CD4-positive, alpha-beta T cell (primary cell): Measurements from ENCODE around the gene NDUFS6. TPM values are rescaled to one million over a fixed set of nuclear protein-coding genes. Genes with fewer than 3 reads are reported as not detected.

ENCODE experiments used
- ATAC-seq: fragments of 200-7000 bp; cut with Tn5 transposase; one replicate; pipeline ENCODE4 v1.10.0; 2022; ENCODE audit warnings: mild to moderate bottlenecking; ENCODE audit not compliant: poor library complexity
- CTCF ChIA-PET: fragments of 350-600 bp; sonication (Branson Sonifier 250); formaldehyde crosslinking; loops from one replicate; lab custom pipeline; 2021; ENCODE audit warnings: antibody characterized with exemption, inconsistent platforms; lab: Charles Lee
- POLR2A ChIA-PET: fragments of 350-600 bp; sonication (Branson Sonifier 250); formaldehyde crosslinking; loops from one replicate; lab custom pipeline; 2021; ENCODE audit warnings: antibody characterized with exemption, inconsistent platforms; lab: Charles Lee
- DNase-seq, 14 experiments: peaks; one replicate each; pipeline ENCODE4 v3.0.0-alpha.2; 2013 to 2020; ENCODE audit warnings: mixed read lengths in 2 of 14
- H3K27ac ChIP-seq, 2 donors: one replicate each; pipeline versions ENCODE4 v1.5.1 to v1.7.0; 2013; ENCODE audit warnings: low read length in 2 of 2, low read depth in 1 of 2, mild to moderate bottlenecking in 1 of 2
- H3K27me3 ChIP-seq, 2 experiments: 1 replicate in 1 of 2; 2 replicates in 1 of 2; pipeline versions ENCODE4 v1.6.1 to v1.7.0; 2013; ENCODE audit warnings: low read length in 2 of 2, control low read depth in 1 of 2, mild to moderate bottlenecking in 1 of 2, moderate library complexity in 1 of 2; ENCODE audit not compliant: insufficient read depth in 2 of 2, control insufficient read depth in 1 of 2
- H3K36me3 ChIP-seq: one replicate; pipeline ENCODE4 v1.6.1; 2013; ENCODE audit warnings: low read length, control low read depth; ENCODE audit not compliant: insufficient read depth
- H3K4me1 ChIP-seq: one replicate; pipeline ENCODE4 v1.6.1; 2013; ENCODE audit warnings: low read length, control low read depth; ENCODE audit not compliant: insufficient read depth
- H3K4me3 ChIP-seq: one replicate; pipeline ENCODE4 v1.5.1; 2013; ENCODE audit warnings: mild to moderate bottlenecking, low read length, moderate library complexity
- H3K9me3 ChIP-seq, 2 experiments: 1 replicate in 1 of 2; 2 replicates in 1 of 2; pipeline versions ENCODE4 v1.6.1 to v1.7.0; 2013; ENCODE audit warnings: low read length in 2 of 2, mild to moderate bottlenecking in 2 of 2, control low read depth in 1 of 2, moderate library complexity in 1 of 2; ENCODE audit not compliant: control insufficient read depth in 1 of 2, insufficient read depth in 1 of 2
- H3K27ac Mint-ChIP-seq: one replicate; pipeline ENCODE4 v1.8.0; 2020; ENCODE audit warnings: mixed read lengths
- H3K27me3 Mint-ChIP-seq: one replicate; pipeline ENCODE4 v1.8.0; 2021; ENCODE audit warnings: mixed read lengths
- H3K36me3 Mint-ChIP-seq: one replicate; pipeline ENCODE4 v1.8.0; 2021; ENCODE audit warnings: low read depth, mixed read lengths
- H3K4me1 Mint-ChIP-seq: one replicate; pipeline ENCODE4 v1.8.0; 2021; ENCODE audit warnings: low read depth, mixed read lengths
- H3K4me3 Mint-ChIP-seq: one replicate; pipeline ENCODE4 v1.8.0; 2020; ENCODE audit warnings: mild to moderate bottlenecking, mixed read lengths
- H3K9me3 Mint-ChIP-seq: one replicate; pipeline ENCODE4 v1.8.0; 2020; ENCODE audit warnings: mixed read lengths
- CTCF ChIP-seq: fragments of 200-600 bp; IDR thresholded peaks from one replicate; pipeline ENCODE4 v1.8.0; 2022; ENCODE audit warnings: antibody characterized with exemption, mild to moderate bottlenecking
- intact Hi-C, 2 experiments: fragments of 100-400 bp; cut with DNase I in 1 of 2; cut with micrococcal nuclease in 1 of 2; formaldehyde crosslinking; loops; one replicate each; pipeline versions ENCODE4 v1.15.1 to v1.9.0; 2023 to 2025; cut with DNase I, micrococcal nuclease
- total RNA-seq, 174 experiments: library from RNA in 2 of 174; stranded (reverse) in 2 of 174; gene quantifications; one replicate each; pipeline ENCODE4 v1.2.3 and lab custom pipeline; 2021 to 2026

The NDUFS6 gene
- total RNA-seq, 2 experiments from 2014 or later: 13.1 to 17.5 TPM

- H3K4me3 ChIP-seq: no peak overlapping the region
- POLR2A ChIA-PET: no interaction called here
- peaks cover 6% of the 10 kb centered on the region for H3K4me1 ChIP-seq
- Mint-ChIP-seq H3K9me3 (no peaks in the 10 kb centered on the region), H3K27me3 (no peaks in the 10 kb centered on the region), H3K36me3 (peaks cover 20% of the 10 kb centered on the region), H3K27ac (no peak overlapping the region), H3K4me3 (no peak overlapping the region), H3K4me1 (no peaks in the 10 kb centered on the region)
- intact Hi-C loops: no loop called here
- H3K27ac ChIP-seq: no peak overlapping the region
- no peaks in the 10 kb centered on the region for H3K9me3 ChIP-seq
- peaks cover 3% of the 10 kb centered on the region for H3K36me3 ChIP-seq
- H3K27me3 ChIP-seq: no peaks in the 10 kb centered on the region
- TF ChIP-seq CTCF: no peak
- DNase-seq (no peak), ATAC-seq (no peak)
- CTCF ChIA-PET: no interaction called here
These were observed 26.0 kb downstream of the NDUFS6 start for GRCh38 chr5:1827025-1827885.

GRCh38 chr5:1827886-1828397, 26.7 kb downstream of the NDUFS6 start:
- ChIA-PET CTCF (no interaction called here), POLR2A (no interaction called here)
- H3K27me3 ChIP-seq: no peaks in the 10 kb centered on the region
- no peak overlapping the region for H3K27ac ChIP-seq
- DNase-seq (peak in 9 of 14 experiments; percentile 8 to 52 (median 24)), ATAC-seq (peak; percentile 91)
- no peaks in the 10 kb centered on the region for H3K4me1 Mint-ChIP-seq
- H3K36me3 ChIP-seq: no peaks in the 10 kb centered on the region
- no peaks in the 10 kb centered on the region for H3K9me3 ChIP-seq
- H3K36me3 Mint-ChIP-seq: peaks cover 13% of the 10 kb centered on the region
- no peak overlapping the region for H3K4me3 ChIP-seq
- H3K27me3 Mint-ChIP-seq: no peaks in the 10 kb centered on the region
- intact Hi-C loops: no loop called here
- TF ChIP-seq CTCF: no peak
- no peaks in the 10 kb centered on the region for H3K9me3 Mint-ChIP-seq
- no peak overlapping the region for H3K27ac Mint-ChIP-seq
- no peak overlapping the region for H3K4me3 Mint-ChIP-seq
- H3K4me1 ChIP-seq: peaks cover 6% of the 10 kb centered on the region

- DNase-seq (no peak), ATAC-seq (no peak)
- Histone ChIP-seq H3K9me3 (no peaks in the 10 kb centered on the region), H3K4me1 (peaks cover 6% of the 10 kb centered on the region), H3K27me3 (no peaks in the 10 kb centered on the region), H3K36me3 (no peaks in the 10 kb centered on the region), H3K4me3 (no peak overlapping the region), H3K27ac (no peak overlapping the region)
- intact Hi-C loops: no loop called here
- Mint-ChIP-seq H3K27me3 (peaks cover 9% of the 10 kb centered on the region), H3K36me3 (no peaks in the 10 kb centered on the region), H3K4me1 (no peaks in the 10 kb centered on the region), H3K27ac (no peak overlapping the region), H3K9me3 (no peaks in the 10 kb centered on the region), H3K4me3 (no peak overlapping the region)
- TF ChIP-seq CTCF: no peak
- ChIA-PET POLR2A (no interaction called here), CTCF (no interaction called here)
These were observed 29.5 kb downstream of the NDUFS6 start for GRCh38 chr5:1830571-1831228.
